ENCODE measurements around the gene ARHGAP19.

Gene ARHGAP19

GRCh38 chr10:97182288-97182990 is 110.0 kb downstream of the ARHGAP19 start:
- Histone ChIP-seq H3K27ac (no peak overlapping the region), H3K9ac (no peak overlapping the region), H3K36me3 (ENCODE audit: control insufficient read depth, insufficient read depth, low read length) (no peaks in the 10 kb centered on the region), H3K9me3 (ENCODE audit: control insufficient read depth, low read length) (no peaks in the 10 kb centered on the region), H3K4me2 (ENCODE audit: low read length) (no peak overlapping the region), H3K79me2 (no peaks in the 10 kb centered on the region), H3K4me1 (peaks cover 7% of the 10 kb centered on the region), H3K4me3 (ENCODE audit: low read depth, low read length) (no peak overlapping the region), H2AFZ (no peak overlapping the region), H3K27me3 (ENCODE audit: control insufficient read depth, insufficient read depth, low read length) (no peaks in the 10 kb centered on the region)
- no peak for TF ChIP-seq CTCF (IDR thresholded peaks at IDR 0.05)

- H3K9ac ChIP-seq = no peak overlapping the region
- no peaks in the 10 kb centered on the region for H3K79me2 ChIP-seq
- no peak overlapping the region for H3K4me2 ChIP-seq (ENCODE audit: low read length)
- H3K4me3 ChIP-seq (ENCODE audit: low read depth, low read length) = no peak overlapping the region
- no peaks in the 10 kb centered on the region for H3K27me3 ChIP-seq (ENCODE audit: control insufficient read depth, insufficient read depth, low read length)
- H3K4me1 ChIP-seq = peaks cover 7% of the 10 kb centered on the region
- no peak for TF ChIP-seq CTCF (IDR thresholded peaks at IDR 0.05)
- H2AFZ ChIP-seq = no peak overlapping the region
- H3K9me3 ChIP-seq (ENCODE audit: control insufficient read depth, low read length) = no peaks in the 10 kb centered on the region
- no peaks in the 10 kb centered on the region for H3K36me3 ChIP-seq (ENCODE audit: control insufficient read depth, insufficient read depth, low read length)
- no peak overlapping the region for H3K27ac ChIP-seq
Observed at GRCh38 chr10:97180986-97181385, 111.5 kb downstream of the ARHGAP19 start.

GRCh38 chr10:97180363-97180755 is 112.1 kb downstream of the ARHGAP19 start:
- no peak for TF ChIP-seq CTCF (IDR thresholded peaks at IDR 0.05)
- H3K27me3 ChIP-seq (ENCODE audit: control insufficient read depth, insufficient read depth, low read length) = no peaks in the 10 kb centered on the region
- no peak overlapping the region for H3K4me2 ChIP-seq (ENCODE audit: low read length)
- H3K4me3 ChIP-seq (ENCODE audit: low read depth, low read length) = no peak overlapping the region
- no peak overlapping the region for H3K27ac ChIP-seq
- no peaks in the 10 kb centered on the region for H3K36me3 ChIP-seq (ENCODE audit: control insufficient read depth, insufficient read depth, low read length)
- peaks cover 7% of the 10 kb centered on the region for H3K4me1 ChIP-seq
- no peak overlapping the region for H3K9ac ChIP-seq
- H3K79me2 ChIP-seq = no peaks in the 10 kb centered on the region
- no peaks in the 10 kb centered on the region for H3K9me3 ChIP-seq (ENCODE audit: control insufficient read depth, low read length)
- H2AFZ ChIP-seq = peak overlapping the region; percentile 61

- no peaks in the 10 kb centered on the region for H3K36me3 ChIP-seq (ENCODE audit: control insufficient read depth, insufficient read depth, low read length)
- TF ChIP-seq CTCF (IDR thresholded peaks at IDR 0.05) = peak; percentile 71
- no peaks in the 10 kb centered on the region for H3K79me2 ChIP-seq
- peak overlapping the region; percentile 61 for H2AFZ ChIP-seq
- H3K4me3 ChIP-seq (ENCODE audit: low read depth, low read length) = no peak overlapping the region
- no peak overlapping the region for H3K9ac ChIP-seq
- no peak overlapping the region for H3K27ac ChIP-seq
- no peaks in the 10 kb centered on the region for H3K9me3 ChIP-seq (ENCODE audit: control insufficient read depth, low read length)
- H3K27me3 ChIP-seq (ENCODE audit: control insufficient read depth, insufficient read depth, low read length) = no peaks in the 10 kb centered on the region
- H3K4me1 ChIP-seq = peaks cover 4% of the 10 kb centered on the region
- no peak overlapping the region for H3K4me2 ChIP-seq (ENCODE audit: low read length)
Observed at GRCh38 chr10:97179731-97180362, 112.6 kb downstream of the ARHGAP19 start.

- no peaks in the 10 kb centered on the region for H3K79me2 ChIP-seq
- no peaks in the 10 kb centered on the region for H3K27me3 ChIP-seq (ENCODE audit: control insufficient read depth, insufficient read depth, low read length)
- H3K27ac ChIP-seq = no peak overlapping the region
- peak overlapping the region; percentile 61 for H2AFZ ChIP-seq
- no peaks in the 10 kb centered on the region for H3K9me3 ChIP-seq (ENCODE audit: control insufficient read depth, low read length)
- H3K9ac ChIP-seq = no peak overlapping the region
- no peak overlapping the region for H3K4me3 ChIP-seq (ENCODE audit: low read depth, low read length)
- no peaks in the 10 kb centered on the region for H3K36me3 ChIP-seq (ENCODE audit: control insufficient read depth, insufficient read depth, low read length)
- no peak for TF ChIP-seq CTCF (IDR thresholded peaks at IDR 0.05)
- no peaks in the 10 kb centered on the region for H3K4me1 ChIP-seq
- no peak overlapping the region for H3K4me2 ChIP-seq (ENCODE audit: low read length)
Observed at GRCh38 chr10:97179311-97179710, 113.1 kb downstream of the ARHGAP19 start.

Measured in parathyroid adenoma (tissue), 2 donors.